Activated T-helper 1 cell treated with Interleukin-2 at 50 U/mL for 16 hours (primary cell): Measurements from ENCODE around the gene SLITRK1.

Experiments
- DNase-seq: peaks from one replicate; pipeline ENCODE4 v3.0.0-alpha.2; 2020; ENCODE audit warnings: low read depth

The SLITRK1 gene

GRCh38 chr13:83865161-83866137, 16.8 kb downstream of the SLITRK1 start:
- DNase-seq = no peak

- no peak for DNase-seq
These were observed 28.5 kb downstream of the SLITRK1 start for GRCh38 chr13:83853771-83854170.

- no peak for DNase-seq
These were observed 37.2 kb downstream of the SLITRK1 start for GRCh38 chr13:83845106-83845505.

GRCh38 chr13:83839146-83839545, 43.1 kb downstream of the SLITRK1 start:
- DNase-seq = no peak

GRCh38 chr13:83831796-83832195, 50.5 kb downstream of the SLITRK1 start:
- no peak for DNase-seq

GRCh38 chr13:83829810-83830209, 52.5 kb downstream of the SLITRK1 start:
- DNase-seq = no peak

GRCh38 chr13:83827338-83827737, 54.9 kb downstream of the SLITRK1 start:
- DNase-seq = no peak
